Measurements from ENCODE around the gene LGALS7B. TPM values are rescaled to one million over a fixed set of nuclear protein-coding genes. Genes with fewer than 3 reads are reported as not detected.

LGALS7B gene
- total and polyA plus RNA-seq, 2 of the 4 experiments (the other 2 are of a cell fraction), result not detected

GRCh38 chr19:38795549-38795948 lies 6.5 kb downstream of the LGALS7B start:
- in situ Hi-C loops (cut with MboI; ENCODE audit: low sequenced_read_pairs) (no loop called here), intact Hi-C loops (cut with micrococcal nuclease) (no loop called here), dilution Hi-C loops (cut with HindIII; ENCODE audit: low sequenced_read_pairs, unreplicated experiment) (no loop called here)
- no peak overlapping the region for H3K23ac ChIP-seq (ENCODE audit: low read depth, low read length)
- DNase-seq (no peak), ATAC-seq (ENCODE audit: low read depth) (no peak)
- no peak overlapping the region for H4K5ac ChIP-seq (ENCODE audit: low read depth, low read length)
- peaks cover 7% of the 10 kb centered on the region for H3K4me1 ChIP-seq (ENCODE audit: control insufficient read depth, insufficient read depth, low read length)
- H3K27me3 ChIP-seq (ENCODE audit: control insufficient read depth, insufficient read depth, low read length), result no peaks in the 10 kb centered on the region
- no peak overlapping the region for H2AFZ ChIP-seq (replicated peaks; ENCODE audit: low read length, poor library complexity)
- BruUV-seq (replicated peaks), result no TSS peak
- no peak overlapping the region for H2AK9ac ChIP-seq (replicated peaks; ENCODE audit: low read depth, low read length, poor library complexity)
- no peak overlapping the region for H3K27ac ChIP-seq (ENCODE audit: insufficient read depth, low read length)
- H3K9me1 ChIP-seq (ENCODE audit: insufficient read depth, low read length), result peaks cover 8% of the 10 kb centered on the region; the same call in 1 of the 2 replicates
- H3K4me3 ChIP-seq (ENCODE audit: insufficient read depth, low read depth, low read length), result no peak overlapping the region
- WGBS, 2 experiments (ENCODE audit: extremely low coverage in 2 of 2, insufficient read length in 1 of 2), result no CpG with 5 or more reads among the region's 4 CpGs
- H3K9ac ChIP-seq (ENCODE audit: low read depth, low read length), result no peak overlapping the region
- H2BK20ac ChIP-seq (ENCODE audit: low read depth, low read length), result no peak overlapping the region
- no peaks in the 10 kb centered on the region for H3K79me1 ChIP-seq (ENCODE audit: low read depth in 1 of 2, low read length in 2 of 2)
- no peak overlapping the region for H2BK120ac ChIP-seq (ENCODE audit: low read depth, low read length)
- CTCF ChIA-PET, result no interaction called here
- no peak overlapping the region for H4K8ac ChIP-seq (ENCODE audit: low read depth in 2 of 2, low read length in 2 of 2)
- H2AK5ac ChIP-seq (ENCODE audit: low read depth, low read length), result no peak overlapping the region
- H3K36me3 ChIP-seq (ENCODE audit: control insufficient read depth, insufficient read depth, low read length), result no peaks in the 10 kb centered on the region
- H3K4ac ChIP-seq (ENCODE audit: low read depth, low read length), result no peak overlapping the region
- POLR2A ChIA-PET (ENCODE audit: unreplicated experiment), result no interaction called here
- no peak overlapping the region for H3K18ac ChIP-seq (ENCODE audit: low read depth, low read length)
- H3K4me2 ChIP-seq (ENCODE audit: low read depth, low read length), result no peak overlapping the region
- no peak overlapping the region for H4K91ac ChIP-seq (ENCODE audit: insufficient read depth, low read depth, low read length)
- TF ChIP-seq USF2 (IDR thresholded peaks at IDR 0.05; ENCODE audit: low read depth, low read length) (no peak), RFX5 (IDR thresholded peaks at IDR 0.05; ENCODE audit: low read depth, low read length) (no peak), FOS (IDR thresholded peaks at IDR 0.05; ENCODE audit: low read depth, low read length) (no peak), NFE2L2 (IDR thresholded peaks at IDR 0.05; ENCODE audit: low read depth, low read length) (no peak), CEBPB (IDR thresholded peaks at IDR 0.05; ENCODE audit: low read depth, low read length) (no peak), MXI1 (IDR thresholded peaks at IDR 0.05; ENCODE audit: borderline replicate concordance, low read depth, low read length) (no peak), SMC3 (IDR thresholded peaks at IDR 0.05; ENCODE audit: low read depth, low read length) (no peak), RAD21 (IDR thresholded peaks at IDR 0.05; ENCODE audit: low read length) (no peak), ELK1 (IDR thresholded peaks at IDR 0.05; ENCODE audit: borderline replicate concordance, low read depth, low read length) (no peak), MAZ (IDR thresholded peaks at IDR 0.05; ENCODE audit: borderline replicate concordance, low read depth, low read length) (no peak), CHD1 (IDR thresholded peaks at IDR 0.05; ENCODE audit: low read depth, low read length) (no peak), MAFK (IDR thresholded peaks at IDR 0.05; ENCODE audit: low read depth, low read length) (no peak), CTCF (conservative IDR thresholded peaks at IDR 0.05; ENCODE audit: low read depth, low read length) (no peak), BHLHE40 (IDR thresholded peaks at IDR 0.05; ENCODE audit: low read depth, low read length) (no peak), POLR2A (IDR thresholded peaks at IDR 0.05; ENCODE audit: low read depth, low read length) (no peak), RCOR1 (IDR thresholded peaks at IDR 0.05; ENCODE audit: insufficient replicate concordance, low read length) (no peak)
- H2BK15ac ChIP-seq (ENCODE audit: low read depth, low read length), result no peak overlapping the region
- no peak overlapping the region for H2BK5ac ChIP-seq (ENCODE audit: low read depth, low read length, poor library complexity, severe bottlenecking)
- H3K9me3 ChIP-seq (ENCODE audit: control insufficient read depth, insufficient read depth, low read length), result no peaks in the 10 kb centered on the region
- no peak overlapping the region for H3K14ac ChIP-seq (replicated peaks; ENCODE audit: low read depth, low read length)
- H3K56ac ChIP-seq (ENCODE audit: extremely low read depth, insufficient read depth, low read length), result no peak overlapping the region
- H4K20me1 ChIP-seq (ENCODE audit: insufficient read depth, low read length), result no peaks in the 10 kb centered on the region; the same call in 1 of the 2 replicates
